ENCODE results near the gene SPAG5.

SPAG5 gene

DNA sequence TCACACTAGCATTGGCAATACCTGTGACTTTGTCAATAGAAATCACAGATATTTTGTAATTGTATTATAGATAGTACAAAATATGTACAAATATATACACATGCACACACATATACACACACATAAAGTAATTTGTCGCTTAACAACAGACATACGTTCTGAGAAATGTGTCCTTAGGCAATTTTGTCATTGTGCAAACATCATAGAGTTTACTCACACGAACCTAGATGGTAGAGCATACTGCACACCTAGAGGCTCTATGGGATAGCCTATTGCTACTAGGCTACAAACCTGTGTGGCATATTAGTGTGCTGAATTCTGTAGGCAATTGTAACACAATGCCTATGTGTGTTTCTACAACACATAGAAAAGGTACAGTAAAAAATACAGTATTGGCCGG lies 57.4 kb downstream of the SPAG5 start:
- DNase-seq (ENCODE audit: low read depth), result no peak

DNA sequence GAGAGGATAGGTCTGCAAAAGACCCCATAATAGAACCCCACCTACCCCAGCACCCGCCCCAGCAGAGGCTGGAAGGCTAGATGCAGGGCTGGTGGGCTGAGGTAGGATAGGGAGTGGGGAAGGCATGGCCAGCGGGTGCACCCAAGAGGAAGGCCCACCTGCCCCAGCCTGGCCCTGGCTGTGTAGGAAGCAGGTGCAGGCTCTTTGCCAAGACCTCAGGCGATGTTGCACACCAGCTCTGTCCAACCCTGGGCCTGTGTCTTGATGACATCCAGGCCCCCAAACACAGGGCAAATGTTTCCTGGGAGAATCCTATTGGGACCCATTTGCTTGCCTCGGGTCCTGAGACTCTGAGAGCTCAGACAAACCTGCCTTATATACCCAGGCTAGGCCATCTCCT lies 58.6 kb downstream of the SPAG5 start:
- DNase-seq (ENCODE audit: low read depth), result no peak

DNA sequence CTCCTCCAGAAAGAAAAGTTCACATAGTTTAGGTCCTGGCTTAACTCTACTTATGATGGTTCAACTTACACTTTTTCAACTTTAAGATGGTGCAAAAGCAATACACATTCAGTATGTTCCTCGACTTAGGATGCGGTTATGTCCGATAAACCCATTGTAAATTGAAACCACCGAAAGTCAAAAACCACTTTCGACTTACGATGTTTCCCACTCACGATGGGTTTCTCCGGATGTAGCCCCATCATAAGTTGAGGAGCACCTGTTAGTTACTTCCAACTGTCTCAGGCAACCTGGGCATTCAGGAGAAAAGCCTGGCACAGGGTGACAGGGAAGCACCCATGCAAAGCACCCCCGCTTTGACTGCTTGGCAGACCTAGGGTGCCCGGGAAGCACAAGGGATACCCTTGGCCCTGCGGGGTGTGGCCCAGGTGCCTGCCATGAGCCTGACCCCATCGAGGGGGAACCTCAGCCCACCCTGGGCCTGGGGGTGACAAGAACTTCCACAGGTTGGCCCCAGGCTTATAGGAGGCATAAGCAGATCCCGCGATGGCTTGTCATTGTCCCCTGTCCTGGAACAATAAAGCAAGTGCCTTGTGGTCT lies 60.4 kb downstream of the SPAG5 start:
- DNase-seq (ENCODE audit: low read depth), result no peak

DNA sequence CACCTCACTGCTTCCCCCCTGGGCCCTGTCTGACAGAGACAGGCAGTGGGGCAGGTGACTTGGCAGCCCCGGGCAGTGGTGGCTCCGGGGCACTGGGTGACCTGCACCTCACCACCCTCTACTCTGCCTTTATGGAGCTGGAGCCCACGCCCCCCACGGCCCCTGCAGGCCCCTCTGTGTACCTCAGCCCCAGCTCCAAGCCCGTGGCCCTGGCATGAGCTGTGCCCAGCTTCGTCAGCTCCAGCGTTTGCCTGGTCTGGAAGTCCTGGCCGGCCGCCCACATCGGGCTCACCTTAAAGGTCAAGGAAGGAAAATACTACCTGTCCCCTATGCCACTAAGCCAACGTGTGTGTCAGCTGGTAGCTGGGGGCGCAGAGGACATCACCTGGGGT lies 61.6 kb downstream of the SPAG5 start:
- no peak for DNase-seq (ENCODE audit: low read depth)

DNA sequence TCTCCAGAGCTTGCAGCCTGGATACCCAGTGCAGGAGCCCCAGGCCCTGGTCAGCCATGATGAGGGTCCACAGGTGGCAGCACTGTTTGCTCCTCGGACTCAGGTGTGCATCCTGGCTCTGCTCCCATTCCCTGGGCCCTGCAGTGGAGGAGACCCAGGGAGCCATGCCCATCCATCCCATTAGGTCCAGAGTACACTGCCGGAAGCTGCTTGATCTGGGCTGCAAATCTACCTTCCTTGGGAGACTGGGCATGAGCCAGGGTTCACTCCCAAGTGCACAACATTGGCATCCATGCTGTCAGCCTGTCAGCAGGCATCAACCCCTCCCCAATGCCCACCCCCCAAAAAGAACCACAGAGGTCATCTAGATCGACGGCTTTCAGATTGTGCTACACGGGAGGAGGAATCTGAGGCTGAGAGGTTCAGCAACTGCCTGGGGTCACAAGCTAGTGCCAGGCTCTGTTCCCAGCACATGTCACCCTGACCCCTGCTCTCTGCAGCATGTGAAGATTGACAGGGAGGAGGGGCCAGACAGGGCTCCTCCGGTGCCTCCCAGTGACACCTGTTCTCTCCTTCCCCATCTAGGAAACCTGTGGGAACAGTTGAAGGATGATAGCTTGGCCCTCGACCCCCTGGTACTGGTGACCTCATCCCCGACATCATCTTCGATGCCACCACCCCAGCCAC lies 62.1 kb downstream of the SPAG5 start:
- DNase-seq (ENCODE audit: low read depth), result no peak

DNA sequence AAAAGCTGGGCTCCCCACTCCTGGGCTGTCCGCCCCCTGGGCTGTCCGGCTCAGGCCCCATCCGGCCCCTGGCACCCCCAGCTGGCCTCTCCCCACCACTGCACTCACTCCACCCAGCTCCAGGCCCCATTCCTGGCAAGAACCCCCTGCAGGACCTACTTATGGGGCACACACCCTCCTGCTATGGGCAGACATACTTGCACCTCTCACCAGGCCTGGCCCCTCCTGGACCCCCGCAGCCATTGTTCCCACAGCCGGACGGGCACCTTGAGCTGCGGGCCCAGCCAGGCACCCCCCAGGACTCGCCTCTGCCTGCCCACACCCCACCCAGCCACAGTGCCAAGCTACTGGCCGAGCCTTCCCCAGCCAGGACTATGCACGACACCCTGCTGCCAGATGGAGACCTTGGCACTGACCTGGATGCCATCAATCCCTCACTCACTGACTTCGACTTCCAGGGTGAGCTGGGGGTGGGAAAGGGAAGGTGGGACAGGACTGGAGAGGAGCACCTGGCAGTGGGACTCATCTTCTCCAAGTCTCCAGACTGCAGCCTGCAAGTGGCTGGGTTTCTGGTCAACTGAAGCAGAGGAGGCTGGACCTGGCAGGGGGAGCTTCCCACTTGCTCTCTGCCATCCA lies 64.0 kb downstream of the SPAG5 start:
- no peak for DNase-seq (ENCODE audit: low read depth)

DNA sequence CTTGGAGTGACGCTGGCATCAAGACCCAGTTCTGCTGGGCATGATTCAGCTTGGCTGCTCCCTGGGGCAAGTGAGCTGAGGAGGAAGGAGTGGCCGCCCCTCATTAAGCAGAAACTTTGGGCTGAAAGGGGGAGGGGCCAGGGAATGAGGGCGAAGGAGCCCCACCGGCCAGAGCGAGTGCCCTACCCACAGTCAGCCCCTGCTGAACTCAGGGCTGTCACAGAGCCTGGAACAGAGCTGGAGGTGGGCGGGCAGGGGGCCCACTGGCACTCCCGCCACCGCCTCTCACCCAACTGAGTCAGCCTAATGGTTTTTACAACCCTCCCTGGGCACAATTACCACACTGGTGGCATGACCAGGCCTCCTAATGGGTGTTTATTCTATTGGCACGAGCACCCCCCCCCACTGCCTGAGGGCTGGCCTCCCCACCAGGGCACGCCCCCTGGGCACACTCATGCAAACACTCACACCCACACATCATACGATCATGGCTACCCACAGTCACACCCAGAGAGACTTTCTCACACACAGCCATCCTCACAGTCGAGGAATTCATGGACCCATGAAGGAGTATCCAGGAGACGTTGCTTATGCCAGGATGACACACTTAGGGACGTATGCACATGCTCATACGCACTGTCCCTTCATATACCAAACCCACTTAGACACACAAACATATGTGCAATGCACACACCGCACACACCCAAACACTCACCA lies 65.6 kb downstream of the SPAG5 start:
- DNase-seq (ENCODE audit: low read depth), result no peak

DNA sequence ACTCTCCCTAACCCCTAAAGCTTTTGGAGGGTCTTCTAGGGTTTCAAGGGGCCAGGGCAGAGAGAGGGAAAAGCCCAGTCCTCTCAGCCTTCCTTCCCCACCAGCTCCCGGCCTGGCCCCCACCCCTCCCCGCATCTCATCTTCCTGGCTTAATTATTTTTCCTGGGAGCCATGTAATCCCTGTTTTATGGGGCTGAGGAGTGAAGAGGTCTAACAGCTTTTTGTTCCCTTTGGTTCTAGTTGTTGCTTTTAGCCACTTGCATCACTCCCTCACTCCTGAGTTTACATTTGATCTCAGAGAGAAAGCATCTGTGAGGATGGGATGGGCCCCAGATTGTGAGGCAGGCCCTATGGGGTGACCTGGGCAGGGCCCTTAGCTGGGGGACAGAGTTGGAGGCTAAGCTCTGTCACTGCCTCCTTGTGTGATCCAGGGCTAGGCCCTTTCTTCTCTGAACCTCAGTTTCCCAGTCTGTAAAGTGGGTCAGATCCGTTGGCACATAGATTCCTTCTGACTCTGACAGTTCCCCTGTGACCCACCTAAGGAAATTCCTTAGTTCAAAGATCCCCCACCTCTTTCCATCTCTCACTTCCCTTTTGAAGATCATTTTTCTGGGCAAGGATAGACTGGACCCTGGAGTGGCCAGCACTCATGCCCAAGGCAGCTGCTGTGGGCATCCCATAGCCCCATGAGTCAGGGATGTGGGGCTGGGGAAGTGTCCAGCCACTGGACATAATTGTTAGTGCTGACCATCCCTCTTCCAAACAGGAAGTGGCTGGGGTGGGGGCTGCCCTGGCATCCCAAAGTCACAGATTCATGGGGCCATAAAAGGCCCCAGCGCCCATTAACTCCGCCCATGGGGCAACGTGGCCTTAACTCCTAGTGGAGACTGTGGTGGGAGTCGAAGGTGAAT lies 66.5 kb downstream of the SPAG5 start:
- no peak for DNase-seq (ENCODE audit: low read depth)

DNA sequence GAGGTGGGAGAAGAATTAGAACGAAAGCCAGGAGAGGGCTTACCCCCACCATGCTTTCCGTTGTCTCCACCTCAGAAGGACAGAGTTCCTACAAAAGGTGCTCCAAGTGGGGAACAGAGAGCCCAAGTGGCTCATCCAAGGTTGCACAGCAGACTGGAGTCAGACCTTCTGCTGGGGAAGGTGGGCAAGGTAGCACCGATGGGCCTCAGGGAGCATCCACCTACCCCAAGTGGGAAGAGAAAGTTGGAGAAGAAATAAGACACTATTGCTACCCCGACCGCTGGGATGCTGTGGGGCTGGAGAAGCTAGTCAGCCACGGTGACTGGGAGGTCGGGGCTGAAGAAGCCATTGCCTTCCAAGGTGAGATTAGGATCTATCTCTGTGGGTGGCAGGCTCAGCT lies 67.9 kb downstream of the SPAG5 start:
- DNase-seq (ENCODE audit: low read depth), result no peak

DNA sequence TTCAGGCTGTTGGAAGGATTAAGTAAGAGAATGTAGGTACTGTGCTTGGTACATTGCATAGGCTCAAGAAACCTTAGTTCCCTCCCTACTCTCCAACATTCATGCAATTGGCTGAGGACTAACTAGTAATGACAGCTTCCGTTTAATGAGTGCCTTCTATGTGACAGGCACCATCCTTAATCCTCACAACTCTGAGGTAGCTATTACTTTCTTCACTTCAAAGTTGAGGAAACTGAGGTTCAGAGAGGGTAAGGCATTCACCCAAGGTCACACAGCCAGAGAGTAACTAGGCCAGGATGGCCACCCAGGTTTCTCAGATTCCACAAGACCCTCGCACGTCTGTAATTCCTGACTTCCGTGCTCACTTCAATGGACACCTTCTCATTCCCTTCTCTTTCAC lies 68.6 kb downstream of the SPAG5 start:
- DNase-seq (ENCODE audit: low read depth), result no peak

DNA sequence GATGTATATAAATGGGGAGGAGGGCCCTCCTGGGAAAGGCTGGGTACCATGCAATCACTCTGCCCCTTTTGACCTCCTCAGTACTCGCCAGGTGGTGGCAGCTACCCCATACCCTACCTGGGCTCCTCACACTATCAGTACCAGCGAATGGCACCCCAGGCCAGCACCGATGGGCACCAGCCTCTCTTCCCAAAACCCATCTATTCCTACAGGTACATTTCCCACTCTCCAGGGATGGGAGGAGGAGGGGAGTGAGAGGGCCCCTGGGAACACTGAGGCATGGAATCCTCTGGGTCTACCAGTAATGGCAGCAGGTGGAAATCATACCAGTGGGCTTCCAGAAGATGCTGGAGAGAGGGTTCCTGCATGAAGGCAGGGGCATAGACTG lies 69.8 kb downstream of the SPAG5 start:
- DNase-seq (ENCODE audit: low read depth), result no peak

DNA sequence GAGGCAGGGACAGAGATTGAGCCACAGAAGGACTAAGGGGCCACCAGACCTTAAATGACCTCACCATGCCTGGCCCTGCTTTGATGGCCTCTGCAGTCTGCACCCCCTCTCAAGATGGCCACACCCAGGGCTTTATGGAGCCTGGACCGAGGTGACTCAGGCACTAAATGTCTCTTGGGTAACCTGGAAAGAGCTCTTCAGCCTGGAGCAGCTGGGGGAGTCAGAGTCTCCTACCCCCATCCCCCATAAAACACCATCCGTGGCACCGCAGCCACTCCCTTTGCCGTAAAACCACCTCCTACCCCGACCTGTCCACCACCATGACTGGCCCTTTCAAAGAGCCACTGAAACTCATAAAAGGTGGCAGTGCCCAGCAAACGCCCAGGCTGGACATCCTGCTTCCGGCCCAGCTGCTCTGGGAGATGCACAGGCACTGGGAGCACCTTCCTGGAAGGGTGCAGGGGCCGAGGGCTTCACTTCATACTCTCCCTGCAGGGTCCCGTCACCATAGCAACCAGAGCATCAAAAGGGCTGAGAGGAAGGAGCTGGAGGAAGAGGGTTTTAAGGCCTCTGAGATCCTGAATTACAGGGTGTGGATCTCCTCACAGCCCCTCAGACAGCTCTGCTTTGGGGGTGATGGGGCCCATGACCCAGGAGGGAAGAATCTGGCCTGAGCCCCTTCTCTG lies 70.4 kb downstream of the SPAG5 start:
- no peak for DNase-seq (ENCODE audit: low read depth)

DNA sequence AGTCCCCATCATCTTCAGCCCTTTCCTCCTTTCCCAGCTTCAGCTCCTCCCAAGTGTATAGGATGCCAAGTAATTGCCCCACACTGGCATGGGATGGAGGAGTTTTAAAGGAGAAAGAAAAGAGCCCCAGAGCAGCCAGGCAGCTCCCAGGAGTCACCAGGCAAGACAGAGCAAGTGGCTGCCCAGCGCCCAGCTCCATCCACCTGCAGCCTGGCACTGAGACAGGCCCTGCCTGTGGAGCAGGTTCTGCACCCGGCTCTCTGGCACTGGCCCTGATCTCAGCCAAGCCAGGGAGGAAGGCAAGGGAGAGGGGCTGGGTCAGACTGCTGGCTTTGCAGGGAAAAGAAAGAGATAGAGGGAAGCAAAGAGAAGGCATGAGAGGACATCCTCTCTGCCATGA lies 71.0 kb downstream of the SPAG5 start:
- DNase-seq (ENCODE audit: low read depth), result no peak

All from GM04503 (cell line).